SK-N-MC (cell line): ENCODE measurements around the gene KCTD4.

Experiments used
- EZH2 ChIP-seq: fragments of 200-600 bp; sonication (generic); IDR thresholded peaks from one replicate; pipeline ENCODE4 v1.6.1; 2017; ENCODE audit warnings: antibody characterized with exemption
- FOXP2 ChIP-seq: optimal IDR thresholded peaks from 2 replicates; pipeline ENCODE3; 2011; ENCODE audit warnings: mild to moderate bottlenecking, moderate library complexity; ENCODE audit not compliant: insufficient read depth; ENCODE audit errors: extremely low read length, control extremely low read depth

DNA sequence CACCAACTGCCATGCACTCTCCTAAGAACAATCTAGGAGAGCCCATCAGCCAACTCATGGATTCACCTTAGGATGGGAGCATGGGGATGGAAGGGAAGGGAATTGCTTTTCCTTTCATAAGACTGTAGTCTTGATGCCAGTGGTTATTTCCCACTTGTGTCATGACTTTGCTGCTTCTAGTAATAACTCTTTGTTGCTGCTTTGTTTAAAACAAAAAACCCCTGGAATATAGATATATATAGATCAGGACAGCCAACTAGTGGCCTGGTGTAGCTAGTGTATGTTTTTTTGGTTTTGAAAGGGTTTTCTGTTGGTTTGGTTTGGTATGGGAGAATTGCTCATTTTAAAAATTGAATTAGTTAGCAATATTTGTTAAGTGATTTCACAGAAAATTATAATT, 39.3 kb upstream of the KCTD4 start:
- TF ChIP-seq FOXP2 (no peak), EZH2 (no peak)
